ENCODE results near the gene FHL1. TPM values are rescaled to one million over a fixed set of nuclear protein-coding genes. Genes with fewer than 3 reads are reported as not detected.
"Not testable (repeated sequence)": the region's sequence is repeated elsewhere in the genome, so short reads cannot be mapped to it uniquely, and the experiment has no call there.

Gene FHL1
- total RNA-seq: 10 to 100 TPM; 19.0 to 27.5 TPM

DNA sequence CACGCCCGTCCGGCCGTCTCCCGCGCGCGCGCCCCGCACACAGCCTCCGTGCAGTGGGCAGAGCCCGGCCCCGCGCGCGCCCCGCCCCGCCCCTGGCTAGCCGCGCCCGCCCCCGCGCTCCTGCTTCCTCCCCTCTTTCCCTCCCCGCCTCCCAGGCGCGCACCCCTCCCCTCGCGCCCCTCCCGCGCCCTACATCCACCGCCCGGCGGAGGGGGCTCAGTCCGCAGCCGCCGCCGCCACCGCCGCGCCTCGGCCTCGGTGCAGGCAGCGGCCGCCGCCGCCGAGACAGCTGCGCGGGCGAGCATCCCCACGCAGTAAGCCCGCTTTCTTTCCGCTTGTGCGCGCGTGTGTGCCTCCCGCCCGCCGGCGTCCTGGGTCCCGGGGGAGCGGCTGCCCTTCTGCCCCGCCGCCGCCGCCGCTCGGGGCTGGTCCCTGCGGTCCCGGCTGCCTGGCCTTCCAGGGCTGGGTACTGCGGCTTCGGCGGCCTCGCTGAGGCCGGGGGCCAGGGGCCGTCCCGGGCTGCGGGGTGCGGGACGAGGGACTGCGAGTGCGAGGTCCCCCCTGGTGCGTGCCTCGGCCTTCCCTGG, at the start of gene FHL1:
Gene FHL1, plus strand, starts transcription at position 219 of the 587 bp plus-strand sequence.
- H3K27me3 Mint-ChIP-seq: no peaks in the 10 kb centered on the region
- H3K27ac Mint-ChIP-seq: peak within 1 kb of the TSS; percentile 58
- ATAC-seq (replicated peaks): peak; percentile 72
- peaks cover 20% of the 10 kb centered on the region for H3K4me1 Mint-ChIP-seq
- H3K9me3 Mint-ChIP-seq: no peaks in the 10 kb centered on the region
- peak within 1 kb of the TSS; percentile 85 for H3K4me3 Mint-ChIP-seq
- H3K36me3 Mint-ChIP-seq (ENCODE audit: low read depth): no peaks in the 10 kb centered on the region

DNA sequence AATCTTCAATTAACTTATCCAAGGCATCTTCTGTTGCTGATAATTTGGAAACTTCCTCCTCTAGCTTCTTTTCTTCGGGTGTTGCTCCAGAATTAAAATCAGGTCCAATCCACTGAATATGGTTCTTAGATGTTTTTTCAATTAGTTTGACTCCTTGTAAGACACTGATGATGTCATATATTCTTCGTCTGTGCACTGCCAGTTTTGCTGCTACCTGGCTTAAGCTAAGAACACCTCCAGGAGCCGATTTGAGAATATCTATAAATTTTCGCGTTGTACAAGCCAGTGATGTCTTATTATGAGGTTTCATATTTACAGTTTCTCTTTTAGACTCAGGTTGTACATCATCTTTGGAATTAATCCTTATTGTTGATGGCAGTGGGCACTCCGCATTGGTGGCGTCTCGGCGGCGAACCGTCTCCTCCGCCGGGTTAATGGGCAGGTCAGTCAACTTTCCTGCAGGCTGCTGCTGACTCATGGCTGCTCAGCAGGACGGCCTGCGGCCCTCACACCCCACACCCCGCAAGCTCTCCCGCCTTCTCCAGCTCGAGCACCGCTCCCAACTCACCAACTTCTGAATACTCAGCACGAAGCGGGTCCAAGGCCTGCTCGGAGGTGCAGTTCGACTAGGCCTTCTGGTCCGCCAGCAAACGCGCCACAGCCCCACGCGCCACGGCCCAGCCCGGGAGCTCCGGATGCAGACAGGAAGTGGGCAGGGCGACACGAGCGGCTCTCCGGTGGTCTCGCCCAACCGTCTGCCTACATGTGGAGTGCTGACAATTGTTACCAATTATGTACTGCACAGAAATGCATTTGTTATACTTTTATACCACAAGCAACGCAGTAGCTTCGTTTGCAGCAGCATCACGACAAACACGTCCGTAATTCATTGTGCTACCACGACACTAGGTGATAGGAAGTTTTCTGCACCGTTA, 49.2 kb upstream of the FHL1 start:
- Mint-ChIP-seq H3K27me3 (no peaks in the 10 kb centered on the region), H3K27ac (no peak overlapping the region), H3K4me1 (no peaks in the 10 kb centered on the region), H3K4me3 (no peak overlapping the region), H3K36me3 (ENCODE audit: low read depth) (no peaks in the 10 kb centered on the region), H3K9me3 (no peaks in the 10 kb centered on the region)
- no peak for ATAC-seq (replicated peaks)

DNA sequence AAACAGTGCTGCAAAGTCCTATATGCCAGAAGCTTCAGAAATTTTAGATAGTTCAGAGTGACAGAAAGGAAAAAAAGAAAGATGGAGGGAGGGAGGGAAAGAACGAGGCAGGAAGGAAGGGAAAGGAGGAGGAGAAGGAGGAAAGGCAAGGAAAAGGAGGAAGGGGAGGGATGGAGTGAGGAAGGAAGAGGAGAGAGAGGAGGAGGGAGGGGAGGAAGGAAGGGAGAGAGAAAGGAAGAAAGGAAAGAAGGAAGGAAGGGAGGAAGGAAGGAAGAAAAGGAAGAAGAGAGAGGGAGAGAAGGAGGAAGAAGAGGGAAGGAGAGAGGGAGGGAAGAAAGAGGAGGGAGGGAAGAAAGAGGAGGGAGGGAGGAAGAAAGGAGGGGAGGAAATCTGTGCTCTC, 42.4 kb upstream of the FHL1 start:
- no peaks in the 10 kb centered on the region for H3K36me3 Mint-ChIP-seq (ENCODE audit: low read depth)
- H3K9me3 Mint-ChIP-seq: no peaks in the 10 kb centered on the region
- H3K27me3 Mint-ChIP-seq: no peaks in the 10 kb centered on the region
- no peak for ATAC-seq (replicated peaks)
- no peak overlapping the region for H3K4me3 Mint-ChIP-seq
- no peaks in the 10 kb centered on the region for H3K4me1 Mint-ChIP-seq
- no peak overlapping the region for H3K27ac Mint-ChIP-seq

DNA sequence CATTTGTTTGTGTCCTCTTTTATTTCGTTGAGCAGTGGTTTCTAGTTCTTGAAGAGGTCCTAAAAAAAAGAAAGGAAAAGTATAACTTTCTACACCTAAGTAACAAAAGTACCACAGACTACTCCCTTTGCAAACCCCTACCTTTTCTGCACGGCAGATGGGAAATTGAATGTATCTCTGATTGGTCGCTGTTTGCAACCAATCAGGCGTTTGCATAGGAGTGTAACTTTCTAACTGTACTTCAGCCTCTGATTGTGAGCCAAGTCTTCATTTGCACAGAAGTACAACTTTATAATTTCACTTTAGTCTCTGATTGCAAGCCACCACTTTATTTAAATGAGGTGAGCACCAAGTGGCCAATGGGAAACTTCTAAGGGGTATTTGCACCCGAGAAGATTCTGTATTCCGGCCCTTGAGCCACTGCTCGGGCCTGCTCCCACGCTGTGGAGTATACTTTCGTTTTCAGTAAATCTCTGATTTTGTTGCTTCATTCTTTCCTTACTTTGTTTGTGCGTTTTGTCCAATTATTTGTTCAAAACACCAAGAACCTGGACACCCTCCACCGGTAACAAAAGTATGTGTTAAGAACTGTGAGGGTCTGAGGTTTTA, 40.3 kb upstream of the FHL1 start:
- Mint-ChIP-seq H3K36me3 (ENCODE audit: low read depth) (no peaks in the 10 kb centered on the region), H3K9me3 (no peaks in the 10 kb centered on the region), H3K27me3 (no peaks in the 10 kb centered on the region), H3K4me1 (no peaks in the 10 kb centered on the region), H3K4me3 (no peak overlapping the region), H3K27ac (no peak overlapping the region)
- no peak for ATAC-seq (replicated peaks)

DNA sequence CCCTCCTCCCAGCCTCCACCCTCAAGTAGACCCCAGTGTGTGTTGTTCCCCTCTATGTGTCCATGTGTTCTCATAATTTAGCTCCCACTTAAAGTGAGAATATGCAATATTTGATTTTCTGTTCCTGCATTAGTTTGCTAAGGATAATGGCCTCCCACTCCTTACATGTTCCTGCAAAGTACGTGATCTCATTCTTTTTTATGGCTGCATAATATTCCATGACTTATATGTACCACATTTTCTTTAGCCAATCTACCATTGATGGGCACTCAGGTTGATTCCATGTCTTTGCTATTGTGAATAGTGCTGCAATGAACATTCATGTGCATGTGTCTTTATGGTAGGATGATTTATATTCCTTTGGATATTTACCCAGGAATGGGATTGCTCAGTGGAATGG, 38.4 kb upstream of the FHL1 start:
- not testable (repeated sequence) for H3K9me3 Mint-ChIP-seq, H3K4me3 Mint-ChIP-seq

DNA sequence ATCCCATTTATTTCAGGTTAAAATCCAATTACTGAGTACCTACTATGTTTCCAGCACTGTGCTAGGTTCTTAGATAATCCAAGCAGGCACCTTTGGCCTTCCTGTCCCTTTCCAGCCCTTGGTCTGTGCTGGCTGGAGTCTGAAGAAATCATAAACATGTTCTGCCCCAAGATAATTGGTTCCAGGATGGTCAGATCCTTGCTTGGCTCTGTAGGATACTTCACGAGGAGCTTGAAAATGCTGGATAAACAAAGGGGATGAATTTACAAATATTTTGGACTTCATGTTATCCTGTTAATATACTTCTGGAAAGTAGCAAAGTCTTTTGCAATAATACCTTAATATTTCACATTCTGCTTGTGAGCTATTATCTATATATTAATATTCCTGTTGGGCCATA, 35.0 kb upstream of the FHL1 start:
- H3K27ac Mint-ChIP-seq: no peak overlapping the region
- no peaks in the 10 kb centered on the region for H3K4me1 Mint-ChIP-seq
- ATAC-seq (replicated peaks): no peak
- no peaks in the 10 kb centered on the region for H3K27me3 Mint-ChIP-seq
- H3K9me3 Mint-ChIP-seq: no peaks in the 10 kb centered on the region
- H3K36me3 Mint-ChIP-seq (ENCODE audit: low read depth): no peaks in the 10 kb centered on the region
- H3K4me3 Mint-ChIP-seq: no peak overlapping the region

More for the DNA sequence above, 38.4 kb upstream of the FHL1 start:
- ATAC-seq (replicated peaks); H3K27ac Mint-ChIP-seq; H3K27me3 Mint-ChIP-seq; H3K4me1 Mint-ChIP-seq; H3K36me3 Mint-ChIP-seq (ENCODE audit: low read depth): not testable (repeated sequence)

DNA sequence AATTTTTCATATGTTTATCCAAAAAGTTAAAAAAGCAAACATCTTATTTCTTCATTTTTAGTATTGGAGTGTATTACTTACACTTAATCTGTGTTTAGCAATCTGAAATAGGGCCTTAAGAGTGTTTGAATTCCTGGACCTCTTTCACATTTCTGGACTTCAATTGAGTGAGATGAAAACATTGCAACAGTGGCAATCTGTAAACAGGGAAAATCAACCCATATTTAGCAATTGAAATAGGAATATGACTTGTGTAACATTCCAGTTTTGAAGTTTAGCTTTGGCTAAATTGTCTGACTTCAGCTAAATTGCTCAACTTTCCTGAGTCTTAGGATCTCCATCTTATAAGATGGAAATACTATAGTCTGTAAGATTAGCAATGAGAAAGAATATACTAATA, 34.6 kb upstream of the FHL1 start:
- Mint-ChIP-seq H3K4me1 (no peaks in the 10 kb centered on the region), H3K36me3 (ENCODE audit: low read depth) (no peaks in the 10 kb centered on the region), H3K27ac (no peak overlapping the region), H3K27me3 (no peaks in the 10 kb centered on the region), H3K9me3 (no peaks in the 10 kb centered on the region), H3K4me3 (no peak overlapping the region)
- ATAC-seq (replicated peaks): no peak

DNA sequence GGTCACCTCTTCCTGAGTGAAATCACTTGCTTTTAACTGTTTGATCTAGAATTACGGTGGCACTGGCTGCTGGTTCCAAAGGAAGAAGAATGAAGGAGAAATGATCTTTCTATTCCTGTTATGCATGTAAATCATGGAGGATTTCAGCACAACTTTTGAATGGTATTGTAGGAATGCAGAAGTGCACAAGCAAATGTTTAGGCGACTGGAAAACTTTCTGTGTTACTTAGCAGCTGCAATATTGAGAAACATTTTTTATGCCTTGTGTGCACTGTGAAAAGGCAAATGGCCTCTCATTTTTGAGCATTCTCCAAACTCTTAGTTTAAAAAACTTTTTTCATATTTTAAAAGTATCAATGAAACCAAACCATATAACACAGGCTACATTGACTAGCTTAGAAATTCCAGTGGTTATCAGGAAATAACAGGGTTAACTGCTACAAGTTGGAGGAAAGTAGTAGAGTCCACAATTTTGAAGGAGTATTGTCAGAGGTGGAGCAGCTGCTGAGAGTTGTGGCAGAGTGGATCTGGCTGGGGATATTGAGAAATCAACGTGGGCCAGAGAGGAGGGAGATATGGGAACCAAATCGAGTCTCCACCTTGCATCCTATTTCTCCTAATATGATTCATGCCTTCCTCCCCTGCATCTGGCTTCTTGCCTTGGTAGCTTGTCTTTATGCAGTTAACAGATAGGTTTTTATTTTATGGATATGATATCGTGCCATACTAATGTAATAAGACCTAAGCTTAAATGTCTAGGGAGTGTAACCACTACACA, 32.0 kb upstream of the FHL1 start:
- no peak for ATAC-seq (replicated peaks)
- H3K27ac Mint-ChIP-seq: no peak overlapping the region
- H3K4me1 Mint-ChIP-seq: no peaks in the 10 kb centered on the region
- no peaks in the 10 kb centered on the region for H3K36me3 Mint-ChIP-seq (ENCODE audit: low read depth)
- H3K4me3 Mint-ChIP-seq: no peak overlapping the region
- no peaks in the 10 kb centered on the region for H3K9me3 Mint-ChIP-seq
- H3K27me3 Mint-ChIP-seq: no peaks in the 10 kb centered on the region

DNA sequence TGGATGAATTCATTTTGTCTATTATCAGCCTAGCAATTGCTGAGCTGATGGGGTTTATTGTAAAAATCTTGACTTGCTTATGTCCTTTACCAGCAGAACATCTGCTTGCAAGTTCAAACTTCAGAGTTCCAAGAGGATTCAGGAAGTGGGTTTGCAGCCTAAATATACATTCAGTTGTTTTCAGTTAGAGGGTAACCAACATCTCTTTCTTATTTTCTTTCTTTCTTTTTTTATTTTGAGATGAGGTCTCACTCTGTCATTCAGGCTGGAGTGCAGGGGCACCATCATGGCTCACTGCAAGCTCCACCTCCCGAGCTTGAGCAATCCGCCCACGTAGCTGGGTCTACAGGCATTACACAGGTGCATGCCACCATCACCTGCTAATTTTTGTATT, 31.4 kb upstream of the FHL1 start:
- H3K36me3 Mint-ChIP-seq (ENCODE audit: low read depth): no peaks in the 10 kb centered on the region
- H3K27me3 Mint-ChIP-seq: no peaks in the 10 kb centered on the region
- no peak overlapping the region for H3K4me3 Mint-ChIP-seq
- no peak for ATAC-seq (replicated peaks)
- H3K27ac Mint-ChIP-seq: no peak overlapping the region
- H3K4me1 Mint-ChIP-seq: no peaks in the 10 kb centered on the region
- H3K9me3 Mint-ChIP-seq: no peaks in the 10 kb centered on the region

DNA sequence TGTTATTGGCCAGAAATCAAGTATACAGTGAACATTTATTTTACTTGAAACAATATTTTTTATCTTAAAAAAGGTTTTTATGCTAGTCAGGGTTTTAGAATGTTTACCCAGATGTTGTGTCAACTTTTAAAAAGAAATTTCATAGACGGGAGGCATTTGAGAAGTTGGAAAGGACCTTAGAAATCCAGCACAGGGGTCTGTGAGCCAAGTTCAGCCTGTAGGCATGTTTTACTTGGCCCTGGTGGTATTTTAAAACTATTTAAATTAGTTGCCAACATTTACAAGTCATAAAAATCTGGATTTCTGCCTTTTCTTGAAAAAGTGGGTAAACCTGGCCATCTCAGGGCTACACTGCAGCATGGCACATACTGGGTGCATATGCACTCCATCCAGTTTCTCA, 25.5 kb upstream of the FHL1 start:
- Mint-ChIP-seq H3K4me3 (no peak overlapping the region), H3K4me1 (no peaks in the 10 kb centered on the region), H3K27ac (no peak overlapping the region), H3K9me3 (no peaks in the 10 kb centered on the region), H3K27me3 (no peaks in the 10 kb centered on the region), H3K36me3 (ENCODE audit: low read depth) (no peaks in the 10 kb centered on the region)
- no peak for ATAC-seq (replicated peaks)

DNA sequence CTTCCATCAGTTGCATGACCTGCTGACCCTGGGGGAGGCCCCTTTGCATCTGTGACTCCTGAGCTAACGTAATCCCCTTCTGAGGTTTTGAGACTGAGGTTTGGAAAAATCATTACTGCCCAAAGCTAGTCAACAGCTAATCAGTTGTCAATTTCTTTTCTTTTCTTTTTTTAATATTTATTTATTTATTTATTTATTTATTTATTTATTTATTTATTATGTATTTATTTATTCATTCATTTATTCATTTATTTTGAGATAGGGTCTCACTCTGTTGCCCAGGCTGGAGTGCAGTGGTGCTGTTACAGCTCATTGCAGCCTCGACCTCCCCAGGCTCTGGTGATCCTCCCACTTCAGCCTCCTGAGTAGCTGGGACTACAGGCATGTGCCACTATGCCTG, 25.1 kb upstream of the FHL1 start:
- ATAC-seq (replicated peaks): no peak
- Mint-ChIP-seq H3K27me3 (no peaks in the 10 kb centered on the region), H3K27ac (no peak overlapping the region), H3K4me1 (no peaks in the 10 kb centered on the region), H3K4me3 (no peak overlapping the region), H3K9me3 (no peaks in the 10 kb centered on the region), H3K36me3 (ENCODE audit: low read depth) (no peaks in the 10 kb centered on the region)

DNA sequence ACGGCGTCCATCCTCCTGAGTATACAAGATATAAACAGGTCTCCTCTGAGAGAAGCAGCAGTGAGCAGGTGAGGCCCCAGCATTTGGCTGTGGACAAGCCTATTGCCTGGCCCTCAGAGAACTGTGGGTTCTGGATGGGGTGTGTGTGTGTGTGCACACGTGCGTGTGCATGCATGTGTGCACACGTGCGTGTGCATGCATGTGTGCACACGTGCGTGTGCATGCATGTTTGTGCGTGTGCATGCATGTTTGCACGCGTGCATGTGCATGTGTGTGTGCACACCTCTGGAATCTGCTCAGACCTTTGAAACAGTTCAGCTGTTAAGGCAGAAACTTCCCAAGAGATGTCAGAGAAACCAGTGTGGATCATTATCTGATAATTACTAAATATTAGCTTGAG, 22.2 kb upstream of the FHL1 start:
- Mint-ChIP-seq H3K9me3 (no peaks in the 10 kb centered on the region), H3K4me1 (no peaks in the 10 kb centered on the region), H3K27me3 (no peaks in the 10 kb centered on the region), H3K27ac (no peak overlapping the region), H3K36me3 (ENCODE audit: low read depth) (no peaks in the 10 kb centered on the region), H3K4me3 (no peak overlapping the region)
- no peak for ATAC-seq (replicated peaks)

DNA sequence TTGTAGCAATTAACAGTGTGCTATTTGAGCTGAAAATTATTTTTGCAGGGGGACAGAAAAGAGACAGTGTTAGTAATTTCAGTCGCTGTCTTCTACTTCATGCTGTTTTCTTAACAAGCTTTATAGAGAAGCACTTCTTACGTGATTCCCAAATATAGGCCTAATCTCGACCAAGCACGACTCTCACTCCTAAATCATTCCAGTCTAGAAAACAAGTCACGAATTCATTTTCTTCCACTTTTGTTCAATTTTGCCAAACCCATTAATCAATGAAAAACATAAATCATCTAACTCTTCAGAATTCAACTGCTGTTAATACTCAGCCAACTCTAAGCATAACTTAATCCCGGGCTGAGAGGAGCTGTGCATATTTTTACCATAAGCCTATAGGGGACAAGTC, 21.0 kb upstream of the FHL1 start:
- no peak overlapping the region for H3K27ac Mint-ChIP-seq

DNA sequence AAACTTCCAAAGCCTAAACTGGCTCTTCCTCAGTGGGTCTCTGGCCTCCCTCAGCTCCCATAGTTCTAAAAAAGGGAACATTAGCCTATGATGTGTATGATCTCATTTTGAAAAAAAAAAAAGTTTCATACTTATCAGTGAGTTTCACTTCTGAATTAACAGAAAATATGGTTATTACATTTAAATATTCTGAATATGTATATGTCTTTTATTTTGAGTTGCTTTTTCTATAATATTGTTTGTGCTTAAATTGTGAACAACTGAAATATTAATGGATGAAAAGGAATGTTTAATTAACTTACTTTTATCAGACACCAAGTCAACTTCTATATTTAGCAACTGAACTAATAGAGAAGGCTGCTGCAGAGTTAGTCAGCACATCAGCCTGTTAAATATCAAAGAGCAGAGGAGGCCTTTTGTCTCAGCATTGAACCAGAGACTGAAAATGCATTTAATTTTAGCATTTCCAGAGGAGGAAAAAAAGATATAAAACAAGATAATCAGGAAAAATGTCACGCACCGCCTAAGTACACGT, 20.4 kb upstream of the FHL1 start:
- H3K4me3 Mint-ChIP-seq: no peak overlapping the region
- no peak overlapping the region for H3K27ac Mint-ChIP-seq
- H3K36me3 Mint-ChIP-seq (ENCODE audit: low read depth): no peaks in the 10 kb centered on the region

More for the DNA sequence above, 21.0 kb upstream of the FHL1 start:
- no peak overlapping the region for H3K4me3 Mint-ChIP-seq
- no peak for ATAC-seq (replicated peaks)
- no peaks in the 10 kb centered on the region for H3K36me3 Mint-ChIP-seq (ENCODE audit: low read depth)
- H3K9me3 Mint-ChIP-seq: no peaks in the 10 kb centered on the region
- H3K27me3 Mint-ChIP-seq: no peaks in the 10 kb centered on the region
- no peaks in the 10 kb centered on the region for H3K4me1 Mint-ChIP-seq

More for the DNA sequence above, 20.4 kb upstream of the FHL1 start:
- Mint-ChIP-seq H3K9me3 (no peaks in the 10 kb centered on the region), H3K27me3 (no peaks in the 10 kb centered on the region), H3K4me1 (no peaks in the 10 kb centered on the region)
- no peak for ATAC-seq (replicated peaks)

All from activated T-helper 17 cell treated with anti-CD3 and anti-CD28 coated beads, Interleukin-2, amount 50 U/mL, for 72 hours (primary cell).